GM12878 (cell line): ENCODE measurements around the gene NUP35.

Source experiments
- CREM ChIP-seq: IDR thresholded peaks from 2 replicates; pipeline ENCODE4 v1.6.1; 2014; ENCODE audit warnings: antibody characterized with exemption, low read depth
- FOXM1 ChIP-seq: IDR thresholded peaks from 2 replicates; pipeline ENCODE4 v1.6.1; 2012; ENCODE audit warnings: low read depth, mild to moderate bottlenecking, inconsistent platforms, low read length, moderate library complexity
- KDM1A ChIP-seq: fragments of 200-600 bp; sonication (generic); IDR thresholded peaks from 2 replicates; pipeline ENCODE4 v1.6.1; 2016; ENCODE audit warnings: borderline replicate concordance
- MAX ChIP-seq: IDR thresholded peaks from 2 replicates; pipeline ENCODE4 v1.6.1; 2012; ENCODE audit warnings: low read depth, low read length, improper control_type of control experiment
- NFIC ChIP-seq: IDR thresholded peaks from 2 replicates; pipeline ENCODE4 v1.6.1; 2012; ENCODE audit warnings: low read depth, mild to moderate bottlenecking, inconsistent platforms, low read length, moderate library complexity
- POLR2A ChIP-seq: IDR thresholded peaks from 2 replicates; pipeline ENCODE4 v1.6.1; 2011; ENCODE audit warnings: low read depth, mild to moderate bottlenecking, low read length
- RAD21 ChIP-seq: IDR thresholded peaks from 2 replicates; pipeline ENCODE4 v1.6.1; 2011; ENCODE audit warnings: mild to moderate bottlenecking, low read depth, low read length, moderate library complexity; ENCODE audit not compliant: insufficient read depth
- SUZ12 ChIP-seq: fragments of 200-600 bp; sonication (generic); IDR thresholded peaks from one replicate; pipeline ENCODE4 v1.6.1; 2018; ENCODE audit warnings: antibody characterized with exemption, mild to moderate bottlenecking; ENCODE audit not compliant: unreplicated experiment
- YY1 ChIP-seq: IDR thresholded peaks from 2 replicates; pipeline ENCODE4 v1.6.1; 2011; ENCODE audit warnings: low read depth, mild to moderate bottlenecking, low read length
- ZNF274 ChIP-seq: IDR thresholded peaks from one replicate; pipeline ENCODE4 v1.8.0; 2011; ENCODE audit not compliant: insufficient read length, insufficient read depth
- TF ChIP-seq, protein P1 (sequence below), 3 experiments: IDR thresholded peaks in 2 of 3; conservative IDR thresholded peaks in 1 of 3; 2 replicates each; pipeline ENCODE4 v1.5.1; 2011; ENCODE audit warnings: low read depth in 3 of 3, low read length in 3 of 3, mild to moderate bottlenecking in 3 of 3, control low read depth in 2 of 3, moderate library complexity in 2 of 3, inconsistent platforms in 1 of 3, mixed read lengths in 1 of 3; ENCODE audit not compliant: control insufficient read depth in 2 of 3, insufficient read depth in 1 of 3; ENCODE audit errors: extremely low read depth in 1 of 3

DNA sequence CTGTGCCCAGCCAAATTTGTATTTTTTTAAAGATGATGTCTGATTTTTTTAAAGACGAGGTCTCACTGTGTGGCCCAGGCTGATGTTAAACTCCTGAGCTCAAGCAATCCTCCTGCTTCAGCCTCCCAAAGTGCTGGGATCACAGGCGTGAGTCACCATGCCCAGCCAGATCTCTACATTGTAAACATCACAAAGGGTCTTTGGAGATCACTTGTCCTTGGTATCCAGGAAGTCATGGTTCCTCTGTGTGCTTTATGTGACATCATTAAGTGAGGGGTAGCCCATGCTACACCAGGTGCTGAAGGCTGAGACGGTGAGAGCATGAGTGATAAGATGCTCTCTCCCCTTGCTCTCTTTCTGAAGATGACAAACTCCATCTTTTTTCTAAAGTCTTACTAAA is 7.0 kb upstream of the NUP35 start:
- TF ChIP-seq, protein P1, sequence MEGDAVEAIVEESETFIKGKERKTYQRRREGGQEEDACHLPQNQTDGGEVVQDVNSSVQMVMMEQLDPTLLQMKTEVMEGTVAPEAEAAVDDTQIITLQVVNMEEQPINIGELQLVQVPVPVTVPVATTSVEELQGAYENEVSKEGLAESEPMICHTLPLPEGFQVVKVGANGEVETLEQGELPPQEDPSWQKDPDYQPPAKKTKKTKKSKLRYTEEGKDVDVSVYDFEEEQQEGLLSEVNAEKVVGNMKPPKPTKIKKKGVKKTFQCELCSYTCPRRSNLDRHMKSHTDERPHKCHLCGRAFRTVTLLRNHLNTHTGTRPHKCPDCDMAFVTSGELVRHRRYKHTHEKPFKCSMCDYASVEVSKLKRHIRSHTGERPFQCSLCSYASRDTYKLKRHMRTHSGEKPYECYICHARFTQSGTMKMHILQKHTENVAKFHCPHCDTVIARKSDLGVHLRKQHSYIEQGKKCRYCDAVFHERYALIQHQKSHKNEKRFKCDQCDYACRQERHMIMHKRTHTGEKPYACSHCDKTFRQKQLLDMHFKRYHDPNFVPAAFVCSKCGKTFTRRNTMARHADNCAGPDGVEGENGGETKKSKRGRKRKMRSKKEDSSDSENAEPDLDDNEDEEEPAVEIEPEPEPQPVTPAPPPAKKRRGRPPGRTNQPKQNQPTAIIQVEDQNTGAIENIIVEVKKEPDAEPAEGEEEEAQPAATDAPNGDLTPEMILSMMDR (IDR thresholded peaks at IDR 0.05 in 2 of 3, conservative IDR thresholded peaks at IDR 0.05 in 1 of 3; ENCODE audit: control insufficient read depth in 2 of 3, extremely low read depth in 1 of 3, insufficient read depth in 1 of 3, low read depth in 3 of 3, low read length in 3 of 3), result no peak
- TF ChIP-seq YY1 (no peak), SUZ12 (no peak), POLR2A (no peak), MAX (no peak), CREM (no peak), RAD21 (no peak), ZNF274 (no peak), FOXM1 (no peak), NFIC (no peak), KDM1A (no peak)
